GM12878 (cell line): Measurements from ENCODE around the gene MAFG. TPM values are rescaled to one million over a fixed set of nuclear protein-coding genes. Genes with fewer than 3 reads are reported as not detected.

Experiments
- CBFB ChIP-seq: IDR thresholded peaks from 2 replicates; pipeline ENCODE4 v1.6.1; 2016; ENCODE audit warnings: antibody characterized with exemption, low read depth
- CEBPB ChIP-seq, 2 experiments: fragments of 150-350 bp in 1 of 2; IDR thresholded peaks; 2 replicates each; pipeline ENCODE4 v1.6.1; 2012 to 2014; ENCODE audit warnings: low read depth in 2 of 2, low read length in 2 of 2, borderline replicate concordance in 1 of 2, inconsistent platforms in 1 of 2
- CHD2 ChIP-seq: IDR thresholded peaks from 2 replicates; pipeline ENCODE4 v1.6.1; 2011; ENCODE audit warnings: low read depth, low read length, improper control_type of control experiment, borderline replicate concordance
- E2F4 ChIP-seq: IDR thresholded peaks from 2 replicates; pipeline ENCODE4 v1.6.1; 2012; ENCODE audit warnings: low read depth, low read length, improper control_type of control experiment
- IRF5 ChIP-seq: fragments of 450-650 bp; IDR thresholded peaks from 2 replicates; pipeline ENCODE4 v1.6.1; 2017; ENCODE audit warnings: borderline replicate concordance
- KAT2A ChIP-seq: conservative IDR thresholded peaks from 2 replicates; pipeline ENCODE4 v1.6.1; 2011; ENCODE audit warnings: low read depth, low read length; ENCODE audit not compliant: control insufficient read depth
- MAX ChIP-seq: IDR thresholded peaks from 2 replicates; pipeline ENCODE4 v1.6.1; 2012; ENCODE audit warnings: low read depth, low read length, improper control_type of control experiment
- MYC ChIP-seq: IDR thresholded peaks from 2 replicates; pipeline ENCODE4 v1.6.1; 2011; ENCODE audit warnings: mild to moderate bottlenecking, low read length, moderate library complexity, inconsistent platforms; ENCODE audit not compliant: insufficient read depth, insufficient replicate concordance, insufficient read length, severe bottlenecking
- PAX5 ChIP-seq: IDR thresholded peaks from 2 replicates; pipeline ENCODE4 v1.6.1; 2011; ENCODE audit warnings: low read depth, low read length, borderline replicate concordance
- POLR2AphosphoS2 ChIP-seq: IDR thresholded peaks from 2 replicates; pipeline ENCODE4 v1.6.1; 2011; ENCODE audit warnings: low read depth, mild to moderate bottlenecking, low read length, improper control_type of control experiment, moderate library complexity
- RELB ChIP-seq: fragments of 450-650 bp; IDR thresholded peaks from 2 replicates; pipeline ENCODE4 v1.6.1; 2017; ENCODE audit warnings: low read depth, mild to moderate bottlenecking, moderate library complexity
- RUNX3 ChIP-seq: IDR thresholded peaks from 2 replicates; pipeline ENCODE4 v1.6.1; 2012; ENCODE audit warnings: low read length, inconsistent platforms
- SIN3A ChIP-seq: IDR thresholded peaks from 2 replicates; pipeline ENCODE4 v1.6.1; 2012; ENCODE audit warnings: low read depth, low read length, improper control_type of control experiment
- SMARCA5 ChIP-seq: fragments of 450-650 bp; IDR thresholded peaks from 2 replicates; pipeline ENCODE4 v1.6.1; 2017; ENCODE audit warnings: mild to moderate bottlenecking
- STAT1 ChIP-seq: fragments of 450-650 bp; conservative IDR thresholded peaks from 2 replicates; pipeline ENCODE4 v1.6.1; 2014; ENCODE audit warnings: antibody characterized with exemption, mild to moderate bottlenecking
- ZBTB4 ChIP-seq: fragments of 450-650 bp; formaldehyde crosslinking; IDR thresholded peaks from 2 replicates; pipeline ENCODE4 v1.4.0; 2022; ENCODE audit warnings: mild to moderate bottlenecking, moderate library complexity
- ZNF592 ChIP-seq: fragments of 450-650 bp; IDR thresholded peaks from 2 replicates; pipeline ENCODE4 v1.6.1; 2017; ENCODE audit warnings: mild to moderate bottlenecking, moderate library complexity
- polyA plus RNA-seq, 11 experiments: library from polyadenylated mRNA; depleted of rRNA in 4 of 11; unstranded in 6 of 11; stranded (reverse) in 5 of 11; fragments of >200 nt; fragmentation: Nextera tagmentation in 4 of 11; fragmentation: Illumina TruSeq in 1 of 11; extraction: Ambion mirVana in 4 of 11; extraction: Trizol in 1 of 11; gene quantifications; 1 replicate in 1 of 11; 2 replicates in 10 of 11; pipeline versions ENCODE4 v1.2.1 to v1.2.3, GENCODE V29; 2011 to 2016; ENCODE audit warnings: inconsistent platforms in 2 of 11, missing spikeins in 2 of 11, low read depth in 1 of 11
- total RNA-seq, 4 experiments: library from RNA; depleted of rRNA in 3 of 4; stranded (reverse); fragments of >200 nt in 3 of 4; fragmentation: Illumina TruSeq in 1 of 4; extraction: Trizol in 1 of 4; gene quantifications; 2 replicates each; pipeline versions ENCODE4 v1.2.1 to v1.2.3, GENCODE V29; 2013 to 2021

MAFG gene
- total and polyA plus RNA-seq, 10 of the 15 experiments (the other 5 are each of a cell fraction or from before 2014, with no cell fraction given), result 0.48 to 20.1 (median 7.6) TPM

GRCh38 chr17:81967533-81968395 lies 40.2 kb upstream of the MAFG start (continued):
- TF ChIP-seq CEBPB (IDR thresholded peaks at IDR 0.05; ENCODE audit: borderline replicate concordance in 1 of 2, low read depth in 2 of 2, low read length in 2 of 2), result no peak
- TF ChIP-seq PAX5, result no peak
- no peak for TF ChIP-seq CHD2
- TF ChIP-seq RUNX3, result no peak
- no peak for TF ChIP-seq IRF5
- TF ChIP-seq POLR2AphosphoS2, result no peak
- no peak for TF ChIP-seq MYC
- peak; percentile 81 for TF ChIP-seq RELB
- TF ChIP-seq SIN3A, result no peak
- no peak for TF ChIP-seq ZBTB4
- TF ChIP-seq MAX, result peak; percentile 75; the same call in 1 of the 2 replicates
- no peak for TF ChIP-seq SMARCA5
- TF ChIP-seq KAT2A, result no peak
- no peak for TF ChIP-seq E2F4
- TF ChIP-seq STAT1, result no peak
- TF ChIP-seq CBFB, result no peak
- TF ChIP-seq ZNF592, result no peak
